Measurements from ENCODE around the gene ADH7.
"Not testable (repeated sequence)": the region's sequence is repeated elsewhere in the genome, so short reads cannot be mapped to it uniquely, and the experiment has no call there.

DNA sequence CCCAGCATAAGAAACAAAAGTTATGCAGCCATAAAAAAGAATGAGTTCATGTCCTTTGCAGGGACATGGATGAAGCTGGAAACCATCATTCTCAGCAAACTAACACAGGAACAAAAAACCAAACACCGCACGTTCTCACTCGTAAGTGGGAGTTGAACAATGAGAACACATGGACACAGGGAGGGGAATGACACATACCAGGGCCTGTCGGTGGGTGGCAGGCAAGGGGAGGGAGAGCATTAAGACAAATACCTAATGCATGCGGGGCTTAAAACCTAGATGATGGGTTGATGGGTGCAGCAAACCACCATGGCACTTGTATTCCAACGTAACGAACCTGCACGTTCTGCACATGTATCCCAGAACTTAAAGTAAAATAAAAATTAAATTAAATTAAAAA, 19.4 kb downstream of the ADH7 start:
- TF ChIP-seq, protein P1, sequence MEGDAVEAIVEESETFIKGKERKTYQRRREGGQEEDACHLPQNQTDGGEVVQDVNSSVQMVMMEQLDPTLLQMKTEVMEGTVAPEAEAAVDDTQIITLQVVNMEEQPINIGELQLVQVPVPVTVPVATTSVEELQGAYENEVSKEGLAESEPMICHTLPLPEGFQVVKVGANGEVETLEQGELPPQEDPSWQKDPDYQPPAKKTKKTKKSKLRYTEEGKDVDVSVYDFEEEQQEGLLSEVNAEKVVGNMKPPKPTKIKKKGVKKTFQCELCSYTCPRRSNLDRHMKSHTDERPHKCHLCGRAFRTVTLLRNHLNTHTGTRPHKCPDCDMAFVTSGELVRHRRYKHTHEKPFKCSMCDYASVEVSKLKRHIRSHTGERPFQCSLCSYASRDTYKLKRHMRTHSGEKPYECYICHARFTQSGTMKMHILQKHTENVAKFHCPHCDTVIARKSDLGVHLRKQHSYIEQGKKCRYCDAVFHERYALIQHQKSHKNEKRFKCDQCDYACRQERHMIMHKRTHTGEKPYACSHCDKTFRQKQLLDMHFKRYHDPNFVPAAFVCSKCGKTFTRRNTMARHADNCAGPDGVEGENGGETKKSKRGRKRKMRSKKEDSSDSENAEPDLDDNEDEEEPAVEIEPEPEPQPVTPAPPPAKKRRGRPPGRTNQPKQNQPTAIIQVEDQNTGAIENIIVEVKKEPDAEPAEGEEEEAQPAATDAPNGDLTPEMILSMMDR (IDR thresholded peaks at IDR 0.05; ENCODE audit: low read length): not testable (repeated sequence)
- not testable (repeated sequence) for TF ChIP-seq EZH2 (IDR thresholded peaks at IDR 0.05; ENCODE audit: borderline replicate concordance, low read length)
